HG02759 (cell line): Measurements from ENCODE around the gene PJA1.
A peak's percentile ranks its signal among the peaks of the same experiment; 100 is the strongest.

Experiments
- ATAC-seq: cut with Tn5 transposase; IDR thresholded peaks from one replicate; pipeline ENCODE4 v1.9.1; 2021; ENCODE audit warnings: mild to moderate bottlenecking, moderate library complexity; ENCODE audit not compliant: unreplicated experiment

PJA1 gene

GRCh38 chrX:69165087-69165651 is at the start of gene PJA1:
TSS of gene PJA1 (minus strand) at chrX:69165453. CDS start at chrX:69163073, 2,380 bp downstream.
- peak; percentile 94 for ATAC-seq

- ATAC-seq = no peak
Observed at GRCh38 chrX:69214463-69214862, 49.2 kb upstream of the PJA1 start.

GRCh38 chrX:69211701-69212100 is 46.4 kb upstream of the PJA1 start:
- ATAC-seq = no peak

- ATAC-seq = no peak
Observed at GRCh38 chrX:69210581-69210980, 45.3 kb upstream of the PJA1 start.

- ATAC-seq = no peak
Observed at GRCh38 chrX:69207216-69207615, 42.0 kb upstream of the PJA1 start.

GRCh38 chrX:69203638-69204037 is 38.4 kb upstream of the PJA1 start:
- no peak for ATAC-seq

GRCh38 chrX:69197690-69198089 is 32.4 kb upstream of the PJA1 start:
- ATAC-seq = no peak

- no peak for ATAC-seq
Observed at GRCh38 chrX:69196666-69197065, 31.4 kb upstream of the PJA1 start.

GRCh38 chrX:69195810-69196209 is 30.6 kb upstream of the PJA1 start:
- ATAC-seq = no peak

GRCh38 chrX:69195192-69195591 is 29.9 kb upstream of the PJA1 start:
- no peak for ATAC-seq

GRCh38 chrX:69192603-69193002 is 27.4 kb upstream of the PJA1 start:
- no peak for ATAC-seq

GRCh38 chrX:69189576-69190371 is 24.5 kb upstream of the PJA1 start:
- no peak for ATAC-seq

GRCh38 chrX:69186651-69187050 is 21.4 kb upstream of the PJA1 start:
- ATAC-seq = no peak

- ATAC-seq = no peak
Observed at GRCh38 chrX:69185886-69186285, 20.6 kb upstream of the PJA1 start.

GRCh38 chrX:69185141-69185540 is 19.9 kb upstream of the PJA1 start:
- ATAC-seq = no peak

- no peak for ATAC-seq
Observed at GRCh38 chrX:69182818-69183380, 17.6 kb upstream of the PJA1 start.

GRCh38 chrX:69179380-69179911 is 14.2 kb upstream of the PJA1 start:
- ATAC-seq = no peak

GRCh38 chrX:69178592-69178991 is 13.3 kb upstream of the PJA1 start:
- ATAC-seq = no peak

- ATAC-seq = no peak
Observed at GRCh38 chrX:69177511-69178162, 12.4 kb upstream of the PJA1 start.

- no peak for ATAC-seq
Observed at GRCh38 chrX:69176053-69176452, 10.8 kb upstream of the PJA1 start.

GRCh38 chrX:69173906-69174305 is 8.7 kb upstream of the PJA1 start:
- ATAC-seq = no peak

- no peak for ATAC-seq
Observed at GRCh38 chrX:69172937-69173336, 7.7 kb upstream of the PJA1 start.
